Activated gamma-delta T cell (primary cell): Measurements from ENCODE around the gene JOSD1.

Source experiments
- DNase-seq: peaks from one replicate; lab custom pipeline; 2025; lab: John Stamatoyannopoulos, UW

The JOSD1 gene

DNA sequence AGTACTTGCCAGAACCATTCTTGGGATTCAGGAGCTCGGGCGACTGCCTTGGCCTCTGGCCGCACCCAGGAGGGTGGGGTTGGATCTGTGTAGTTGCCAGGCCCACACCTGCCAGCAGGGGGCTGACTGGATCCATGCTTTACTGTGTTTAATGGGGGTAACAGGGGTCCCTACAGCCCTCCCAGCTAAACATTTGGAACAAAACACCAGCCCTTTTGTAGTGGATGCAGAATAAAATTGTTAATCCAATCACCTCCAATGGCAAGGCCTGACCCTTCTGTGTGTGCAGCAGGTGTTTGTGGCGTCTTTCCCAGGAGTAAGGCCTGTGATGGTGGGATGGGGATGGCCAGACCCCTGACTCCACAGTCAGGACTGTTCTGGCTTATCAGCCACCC lies 32.6 kb upstream of the JOSD1 start:
- no peak for DNase-seq

DNA sequence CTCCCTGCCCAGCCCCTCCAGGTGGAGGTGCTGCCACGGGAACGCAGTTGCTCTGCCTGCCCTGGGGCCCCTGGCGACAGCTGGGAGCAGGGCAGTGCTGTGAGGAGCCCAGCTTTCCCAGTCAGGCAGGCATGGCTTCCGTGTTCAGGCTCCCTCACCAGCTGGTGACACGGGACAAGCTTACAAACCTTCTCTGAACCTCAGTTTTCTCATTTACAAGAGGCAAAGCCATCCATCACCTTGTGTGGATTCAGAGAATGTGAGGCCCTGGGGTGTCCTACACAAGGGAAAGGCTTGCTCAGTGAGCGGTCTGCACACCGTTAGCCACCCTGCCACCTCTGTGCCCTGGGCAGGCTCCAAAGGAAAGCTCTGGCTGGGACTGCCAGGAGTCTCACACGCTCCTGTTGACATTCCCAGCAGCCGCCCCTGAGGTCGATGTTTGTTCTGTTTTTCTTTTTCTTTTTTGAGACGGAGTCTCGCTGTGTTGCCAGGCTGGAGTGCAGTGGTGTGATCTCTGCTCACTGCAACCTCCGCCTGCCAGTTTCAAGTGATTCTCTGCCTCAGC lies 31.6 kb upstream of the JOSD1 start:
- no peak for DNase-seq

DNA sequence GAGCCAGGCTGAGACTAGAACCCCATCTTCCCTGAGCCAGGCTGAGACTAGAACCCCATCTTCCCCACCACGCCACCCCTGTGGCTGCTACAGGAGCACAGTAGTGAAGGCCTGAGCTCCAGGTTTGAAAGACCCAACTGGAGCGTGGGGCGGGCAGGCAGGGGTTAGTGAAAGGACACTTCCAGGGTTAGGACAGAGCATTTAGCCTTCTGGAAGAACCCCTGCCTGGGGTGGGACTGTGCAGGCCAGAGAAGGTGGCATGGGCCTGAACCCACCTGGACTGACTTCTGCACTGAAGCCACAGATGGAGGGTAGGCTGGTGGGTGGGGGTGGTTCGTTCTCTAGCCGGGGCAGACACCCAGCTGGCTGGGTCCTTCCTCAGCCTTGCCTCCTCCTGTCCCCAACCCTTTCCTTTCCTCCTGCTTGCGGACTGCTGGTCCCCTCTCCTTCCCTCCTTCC lies 31.0 kb upstream of the JOSD1 start:
- DNase-seq, result no peak

DNA sequence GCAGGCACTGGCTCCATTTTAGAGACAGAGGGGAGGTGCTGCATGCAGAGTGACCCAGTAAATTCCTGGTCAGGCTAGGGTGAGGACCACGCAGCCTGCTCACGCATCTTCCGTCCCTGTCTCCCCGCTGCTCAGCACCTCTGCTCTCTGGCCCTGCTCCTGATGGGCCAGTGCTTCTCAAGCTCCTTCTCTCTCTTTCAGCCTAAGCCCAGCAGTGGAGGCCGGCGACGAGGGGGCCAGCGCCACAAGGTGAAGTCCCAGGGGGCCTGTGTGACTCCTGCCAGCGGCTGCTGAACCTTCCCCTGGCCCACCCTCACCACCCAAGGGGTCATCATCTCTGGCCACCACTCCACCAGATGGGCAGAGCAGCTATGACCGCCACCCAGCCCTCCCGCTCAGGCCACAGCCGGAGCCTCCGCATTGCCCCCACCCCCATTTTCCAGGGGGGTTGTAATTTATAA lies 29.7 kb upstream of the JOSD1 start:
- DNase-seq, result no peak

DNA sequence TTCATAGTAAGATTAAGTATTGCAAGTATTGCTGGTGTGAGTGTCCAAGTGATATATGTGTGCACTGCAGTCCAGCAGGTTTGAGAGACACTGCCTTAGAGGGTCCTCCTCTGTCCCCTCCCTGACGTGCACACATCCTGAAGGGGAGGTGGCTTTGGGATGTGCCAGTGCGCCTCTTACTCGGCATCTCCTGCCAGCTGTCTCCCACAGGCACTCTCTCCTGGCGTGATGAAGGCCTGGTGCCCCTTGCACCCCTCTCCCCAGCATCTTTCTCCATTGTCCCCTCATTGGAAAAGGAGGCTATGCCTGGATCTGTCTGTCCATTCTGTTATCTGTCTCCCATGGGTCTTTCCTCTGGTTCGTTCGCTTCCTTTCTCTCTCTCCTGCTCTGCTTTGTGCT lies 29.2 kb upstream of the JOSD1 start:
- no peak for DNase-seq

DNA sequence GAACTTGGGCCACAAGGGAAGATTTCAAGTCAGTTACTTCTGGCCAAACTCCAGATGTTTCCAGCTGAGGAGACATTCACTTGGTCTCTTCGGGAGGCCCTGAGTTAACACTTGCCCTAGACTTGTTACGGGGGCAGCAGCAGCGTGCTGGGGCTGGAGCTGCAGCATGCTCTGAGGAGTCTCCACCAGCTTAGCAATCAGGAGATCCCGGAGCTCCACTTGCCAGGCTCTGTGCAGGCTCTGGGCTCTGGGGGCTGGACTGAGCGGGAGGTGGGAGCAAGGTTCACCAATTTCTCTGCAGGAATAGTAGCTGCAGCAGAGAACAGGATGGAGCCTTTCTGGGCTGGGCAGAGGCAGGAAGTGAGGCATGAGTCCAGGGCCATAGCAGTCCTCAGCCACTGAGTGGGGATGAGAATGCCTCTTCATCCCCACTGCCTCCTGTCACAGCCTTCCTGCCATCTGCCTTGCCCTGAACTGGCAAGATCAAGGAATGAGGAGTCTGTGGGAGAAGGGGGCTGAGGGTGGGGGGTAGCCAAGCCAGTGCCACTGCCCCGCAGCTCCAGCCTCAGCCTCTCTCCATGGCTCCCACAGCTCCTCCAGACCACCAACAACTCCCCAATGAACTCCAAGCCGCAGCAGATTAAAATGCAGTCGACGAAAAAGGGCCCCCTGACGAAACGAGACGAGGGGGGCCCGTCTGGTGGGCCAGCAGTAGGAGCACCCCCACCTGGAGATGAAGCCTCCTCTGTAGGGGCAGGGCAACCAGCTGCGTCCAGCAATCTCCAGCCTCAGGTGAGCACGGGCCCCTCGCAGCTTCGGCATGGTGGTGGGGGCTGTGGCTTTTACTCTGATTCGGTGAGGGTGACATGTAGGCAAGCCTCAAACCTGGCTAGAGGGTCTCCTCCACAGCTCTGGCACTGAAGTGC lies 28.4 kb upstream of the JOSD1 start:
- no peak for DNase-seq

DNA sequence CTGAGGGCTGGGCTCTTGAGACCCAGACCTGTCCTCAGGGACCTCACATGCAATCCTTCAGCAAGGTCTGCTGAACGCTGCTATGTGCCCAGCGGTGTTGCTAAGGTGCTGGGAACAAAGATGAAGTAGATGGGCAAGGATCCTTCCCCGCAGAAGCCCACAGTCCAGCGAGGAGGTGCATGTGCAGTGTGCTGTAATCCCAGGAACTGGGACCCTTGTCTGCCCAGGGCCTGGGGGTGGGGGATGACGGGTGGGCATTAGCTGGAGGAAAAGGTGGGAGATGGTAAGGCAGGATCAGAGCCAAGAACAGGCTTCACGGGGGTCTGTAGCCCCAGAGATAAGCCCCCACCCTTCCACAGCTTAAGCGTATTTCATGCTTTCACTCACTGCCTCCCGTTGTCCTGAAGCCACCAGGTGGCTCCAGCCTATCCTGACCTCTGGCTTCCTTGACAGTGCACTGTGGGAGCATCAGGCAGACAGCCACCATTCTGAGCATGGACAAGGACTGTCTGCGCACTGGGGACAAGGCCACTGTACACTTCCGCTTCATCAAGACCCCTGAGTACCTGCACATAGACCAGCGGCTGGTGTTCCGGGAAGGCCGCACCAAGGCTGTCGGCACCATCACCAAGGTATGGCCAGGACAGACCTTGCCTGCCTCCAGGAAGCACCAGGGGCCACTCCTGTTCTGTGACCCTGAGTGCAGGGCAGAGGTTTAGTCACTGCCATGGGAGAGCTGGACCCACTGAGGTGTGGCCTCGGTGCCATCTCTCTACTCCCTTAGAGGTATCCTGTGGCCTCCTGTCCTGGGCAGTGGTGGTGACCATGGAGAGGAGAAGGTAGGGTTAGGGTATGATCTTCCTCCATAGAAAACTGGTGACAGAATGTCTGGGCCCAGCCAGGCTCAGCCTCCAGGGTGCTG lies 27.0 kb upstream of the JOSD1 start:
- DNase-seq, result no peak

DNA sequence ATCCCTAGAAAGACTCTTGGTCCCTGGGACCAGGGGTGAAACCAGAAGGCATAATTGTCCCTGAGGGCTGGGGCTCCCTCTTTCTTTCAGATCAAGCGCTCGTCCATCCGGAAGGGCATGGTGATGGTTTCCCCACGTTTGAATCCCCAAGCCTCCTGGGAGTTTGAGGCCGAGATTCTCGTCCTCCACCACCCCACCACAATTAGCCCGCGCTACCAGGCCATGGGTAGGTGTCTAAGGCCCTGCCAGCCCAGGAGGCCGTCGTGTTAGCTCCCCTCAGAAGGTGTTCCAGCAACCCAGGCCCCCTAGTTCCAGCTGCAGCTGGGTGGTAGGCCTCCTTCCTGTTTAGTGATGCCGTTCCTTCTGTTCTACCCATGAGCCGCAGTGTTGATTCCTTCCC lies 26.4 kb upstream of the JOSD1 start:
- no peak for DNase-seq

DNA sequence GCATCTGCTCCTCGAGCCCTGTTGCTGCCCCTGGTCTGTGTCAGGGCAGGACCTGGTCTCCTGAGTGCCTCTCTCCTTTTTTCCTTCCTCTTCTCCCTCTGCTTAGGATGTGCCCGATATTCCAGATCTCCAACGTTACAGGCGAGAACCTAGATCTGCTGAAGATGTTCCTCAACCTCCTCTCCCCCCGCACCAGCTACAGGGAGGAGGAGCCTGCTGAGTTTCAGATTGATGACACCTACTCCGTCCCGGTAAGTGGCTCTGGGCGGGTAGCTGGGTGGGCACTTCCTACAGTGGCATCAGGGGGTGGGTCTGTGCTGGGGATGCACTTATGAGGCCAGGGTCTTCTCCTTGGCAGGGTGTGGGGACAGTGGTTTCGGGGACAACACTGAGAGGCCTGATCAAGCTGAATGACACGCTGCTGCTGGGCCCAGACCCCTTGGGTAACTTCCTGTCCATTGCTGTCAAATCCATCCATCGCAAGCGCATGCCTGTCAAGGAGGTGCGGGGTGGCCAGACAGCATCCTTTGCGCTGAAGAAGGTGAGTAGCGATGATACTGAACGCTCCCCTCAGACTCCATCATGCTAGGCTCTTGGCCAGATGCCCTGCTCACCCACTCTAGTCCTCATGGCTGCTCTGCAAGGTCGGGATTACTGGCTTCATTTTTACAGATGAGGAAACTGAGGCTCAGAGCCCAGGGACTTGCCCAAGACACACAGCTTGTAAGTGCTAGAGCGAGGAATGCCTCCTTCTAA lies 25.3 kb upstream of the JOSD1 start:
- no peak for DNase-seq

DNA sequence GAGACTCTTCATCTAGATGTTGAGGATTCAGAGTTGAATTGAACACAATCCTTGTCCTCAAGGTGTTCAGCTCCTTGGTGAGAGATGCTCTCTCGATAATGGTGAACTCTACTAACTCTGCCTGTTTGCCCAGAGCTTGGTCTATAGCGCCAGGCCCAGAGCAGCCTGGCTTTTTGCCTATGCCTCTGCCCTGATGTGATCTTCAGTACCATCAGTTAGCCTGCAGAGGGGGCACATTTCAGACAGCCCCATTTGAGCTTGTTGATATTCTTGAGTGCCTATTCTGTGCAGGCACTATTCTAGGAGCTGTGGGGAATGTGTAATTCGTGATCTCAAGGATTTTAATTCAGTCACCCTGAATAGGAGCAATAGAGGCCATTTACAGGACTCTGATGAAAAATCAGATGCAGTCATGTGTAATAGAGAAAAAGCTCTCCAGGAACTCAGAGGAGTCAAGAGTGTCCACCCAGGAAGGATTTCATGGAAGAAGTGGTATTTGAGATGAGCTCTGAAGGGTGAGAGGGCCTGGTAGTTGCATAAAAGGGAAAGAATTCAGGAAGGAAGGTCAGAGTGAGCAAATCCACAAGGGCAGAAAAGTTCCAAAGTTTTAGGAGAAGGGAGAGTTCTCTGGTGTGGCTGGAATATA lies 24.3 kb upstream of the JOSD1 start:
- DNase-seq, result no peak

DNA sequence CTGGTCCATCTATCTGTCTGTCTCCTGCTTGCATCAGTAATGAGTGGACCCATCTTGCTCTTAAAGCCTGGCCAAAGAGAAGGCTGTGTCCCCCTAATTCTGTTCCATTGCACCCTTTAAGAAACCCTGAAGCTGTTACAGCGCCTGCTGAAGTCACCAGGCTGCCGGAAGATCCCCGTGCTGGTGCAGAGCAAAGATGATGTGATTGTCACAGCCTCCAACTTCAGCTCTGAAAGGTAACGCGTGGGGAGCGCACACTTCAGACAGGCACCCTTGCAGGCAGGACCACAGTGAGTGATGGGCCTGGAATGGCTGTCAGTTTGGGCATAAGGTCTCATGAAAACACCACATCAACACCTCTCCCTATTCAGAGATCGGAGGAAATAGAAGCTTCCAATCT lies 23.4 kb upstream of the JOSD1 start:
- no peak for DNase-seq

DNA sequence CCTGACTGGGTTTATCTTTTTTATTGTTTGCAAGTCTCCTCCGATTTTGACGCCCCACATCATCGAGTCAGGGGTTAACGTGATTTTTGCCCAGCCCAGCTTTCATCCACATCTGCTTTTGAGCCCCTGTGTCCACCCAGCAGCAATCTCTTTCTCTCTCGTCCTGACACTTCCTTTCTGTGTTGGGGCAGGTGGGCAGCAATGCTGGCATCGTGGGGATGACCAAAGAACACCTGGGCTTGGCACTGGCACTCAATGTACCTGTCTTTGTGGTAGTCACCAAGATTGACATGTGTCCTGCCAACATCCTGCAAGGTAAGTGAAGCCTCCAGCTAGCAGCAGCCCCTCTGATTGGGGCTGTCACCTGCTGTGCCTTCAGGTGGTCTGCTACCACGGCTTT lies 20.8 kb upstream of the JOSD1 start:
- DNase-seq, result no peak

DNA sequence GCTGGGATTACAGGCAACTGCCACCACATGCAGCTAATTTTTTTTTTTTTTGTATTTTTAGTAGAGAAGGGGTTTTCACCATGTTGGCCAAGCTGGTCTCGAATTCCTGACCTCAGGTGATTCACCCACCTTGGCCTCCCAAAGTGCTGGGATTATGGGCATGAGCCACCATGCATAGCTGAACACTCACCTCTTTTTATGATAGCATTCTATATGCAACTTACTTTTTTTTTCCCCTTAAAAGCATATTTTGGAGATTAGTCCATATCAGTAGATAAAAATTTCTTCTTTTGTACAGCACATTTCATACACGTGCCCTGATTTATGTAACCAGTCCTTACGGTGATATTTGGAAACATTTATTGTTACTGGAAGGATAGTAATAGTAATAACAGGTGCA lies 19.6 kb upstream of the JOSD1 start:
- no peak for DNase-seq

DNA sequence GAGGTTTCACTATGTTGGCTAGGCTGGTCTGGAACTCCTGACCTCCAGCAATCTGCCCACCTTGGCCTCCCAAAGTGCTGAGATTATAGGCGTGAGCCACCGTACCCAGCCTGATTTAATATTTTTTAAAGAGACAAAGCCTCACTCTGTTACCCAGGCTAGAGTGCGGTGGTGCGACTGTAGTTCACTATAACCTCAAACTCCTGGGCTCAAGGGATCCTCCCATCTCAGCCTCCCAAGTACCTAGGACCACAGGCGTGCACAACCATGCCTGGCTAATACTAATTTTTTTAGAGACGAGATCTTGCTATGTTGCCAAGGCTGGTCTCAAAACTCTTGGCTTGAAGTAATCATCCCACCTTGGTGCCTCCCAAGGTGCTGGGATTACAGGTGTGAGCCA lies 18.5 kb upstream of the JOSD1 start:
- no peak for DNase-seq

DNA sequence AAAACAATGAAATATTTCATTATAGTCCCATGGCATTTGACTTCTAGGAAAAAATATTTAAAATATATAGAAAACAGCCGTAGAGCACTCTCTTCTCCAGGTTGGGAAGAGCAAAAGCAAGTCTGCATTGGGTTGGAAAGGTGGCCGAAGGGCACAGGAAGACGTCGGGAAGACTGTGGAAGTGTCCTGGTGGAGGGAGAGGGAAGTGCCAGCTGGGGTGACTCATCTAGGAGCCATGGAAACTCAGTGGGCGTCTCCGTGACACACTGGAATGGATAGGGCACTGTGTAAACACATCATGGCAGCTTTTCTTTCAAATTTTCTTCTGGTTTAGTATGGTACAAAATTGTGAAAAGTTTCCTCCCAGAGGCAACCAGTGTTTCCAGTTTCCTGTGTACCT lies 17.7 kb upstream of the JOSD1 start:
- DNase-seq, result no peak

DNA sequence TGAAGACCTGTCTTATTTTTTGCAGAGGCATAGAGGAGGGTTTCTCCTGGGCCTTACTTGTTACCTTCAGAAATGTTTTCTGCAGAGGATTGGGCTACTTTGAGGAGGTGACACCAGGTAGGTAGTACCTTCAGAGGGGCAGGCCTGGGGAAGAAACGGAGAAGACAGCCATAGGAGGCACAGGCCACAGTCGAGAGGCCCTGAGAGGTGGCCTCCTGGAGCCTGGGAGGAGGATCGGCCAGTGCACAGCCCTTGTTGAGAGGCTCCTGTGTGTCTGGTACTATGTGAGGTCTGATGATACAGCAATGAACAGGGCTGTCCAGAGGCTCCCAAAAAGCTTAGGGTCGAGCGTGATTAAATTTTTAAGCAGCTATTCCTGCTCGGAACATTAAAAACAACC lies 16.5 kb upstream of the JOSD1 start:
- DNase-seq, result no peak

DNA sequence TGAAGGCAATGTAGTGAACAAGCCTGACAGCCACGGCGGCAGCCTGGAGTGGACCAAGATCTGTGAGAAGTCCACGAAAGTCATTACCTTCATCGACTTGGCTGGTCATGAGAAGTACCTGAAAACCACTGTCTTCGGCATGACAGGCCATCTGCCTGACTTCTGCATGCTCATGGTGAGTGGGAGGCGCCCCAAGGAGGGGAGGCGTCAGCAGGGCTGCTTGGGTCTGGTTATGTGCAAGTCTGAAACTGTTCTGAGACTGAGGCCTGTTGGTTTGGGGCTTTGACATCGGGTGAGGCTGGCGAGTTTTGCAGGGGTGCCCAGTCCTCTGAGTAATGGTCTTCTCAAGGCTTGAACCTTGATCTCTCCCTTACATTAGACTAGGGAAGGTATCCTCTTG lies 16.1 kb upstream of the JOSD1 start:
- no peak for DNase-seq

DNA sequence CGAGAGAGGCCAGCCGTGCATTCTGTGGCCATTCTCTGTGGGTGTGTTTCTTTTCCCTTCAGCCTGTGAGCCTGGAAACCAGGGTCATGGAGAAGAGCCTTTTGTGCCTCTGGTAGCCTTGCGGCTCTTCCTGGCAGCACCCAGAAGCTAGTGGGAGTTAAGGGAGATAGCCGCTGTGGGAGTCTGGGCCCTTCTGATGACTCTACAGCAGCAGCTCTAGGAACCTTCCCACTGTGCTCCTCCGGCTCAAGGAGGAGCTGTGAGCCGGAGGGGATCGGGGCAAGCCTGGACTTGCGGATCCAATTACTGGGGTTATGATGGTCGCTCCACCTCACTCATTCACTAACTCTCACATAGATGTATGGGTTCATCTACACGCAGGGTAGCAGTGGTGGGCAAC lies 15.5 kb upstream of the JOSD1 start:
- no peak for DNase-seq

DNA sequence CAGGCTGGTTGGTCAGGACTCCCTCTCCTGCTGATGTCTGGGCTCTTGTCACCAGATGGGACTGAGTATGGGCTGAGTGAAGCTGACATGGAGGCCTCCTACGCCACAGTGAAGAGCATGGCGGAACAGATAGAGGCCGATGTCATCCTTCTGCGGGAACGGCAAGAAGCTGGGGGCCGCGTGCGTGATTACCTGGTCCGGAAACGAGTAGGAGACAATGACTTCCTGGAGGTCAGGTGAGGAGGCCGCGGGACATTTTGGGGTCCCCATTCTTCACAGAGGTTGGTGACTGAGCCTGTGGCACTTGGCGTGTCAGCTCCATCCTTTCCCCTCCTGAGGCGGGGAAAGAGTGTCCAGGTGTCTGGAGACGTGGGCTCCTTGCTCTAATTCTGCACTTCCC lies 15.1 kb upstream of the JOSD1 start:
- no peak for DNase-seq

DNA sequence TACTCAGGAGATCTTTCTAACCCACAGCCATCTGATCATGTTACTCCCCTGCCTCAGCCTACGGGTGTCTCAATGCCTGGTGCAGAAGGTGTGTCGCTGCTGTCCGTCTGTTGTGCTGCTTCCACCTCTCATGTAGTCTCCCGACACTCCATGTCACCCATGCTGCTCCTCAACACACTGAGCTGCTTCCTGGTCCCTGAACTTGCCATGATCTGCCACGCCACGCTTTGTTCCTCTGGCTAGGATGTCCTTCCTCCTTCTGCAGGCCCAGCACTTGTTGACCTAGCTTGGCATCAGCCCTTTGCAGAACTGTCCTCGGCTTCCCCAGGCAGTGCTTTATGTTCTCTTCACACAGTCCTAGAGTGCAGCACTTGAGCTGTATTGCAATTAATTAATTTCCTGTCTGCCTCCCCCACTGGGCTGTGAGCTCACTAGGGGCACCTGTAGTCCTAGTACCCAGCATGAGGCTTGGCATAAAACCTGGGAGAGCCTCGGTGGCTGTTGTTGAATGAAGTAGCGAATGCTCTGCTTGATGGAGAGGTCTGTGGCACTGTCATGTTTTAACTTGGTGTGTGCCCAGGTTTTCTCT lies 14.5 kb upstream of the JOSD1 start:
- no peak for DNase-seq

DNA sequence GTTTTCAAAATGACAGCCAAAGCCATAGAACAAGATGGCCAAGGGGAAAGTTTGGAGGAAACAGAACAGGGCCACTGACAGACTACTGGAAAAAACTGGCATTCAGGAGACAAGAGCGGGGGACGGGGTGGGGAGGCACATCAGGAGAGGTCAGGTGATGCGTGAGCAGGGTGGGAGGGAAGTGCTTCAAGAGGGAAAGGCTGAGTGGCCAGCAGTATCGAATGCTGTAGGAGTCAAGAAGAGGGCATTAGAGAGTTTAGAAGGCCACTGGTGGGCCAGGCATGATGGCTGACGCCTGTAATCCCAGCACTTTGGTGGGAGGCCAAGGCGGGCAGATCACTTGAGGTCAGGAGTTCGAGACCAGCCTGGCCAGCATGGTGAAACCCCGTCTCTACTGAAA lies 13.2 kb upstream of the JOSD1 start:
- no peak for DNase-seq
